DOHH2 (cell line): Measurements from ENCODE around the gene PDGFD.

Experiments
- H3F3A ChIP-seq: fragments of 200-600 bp; sonication (generic), shearing (Covaris generic); 2 replicates; pipeline ENCODE4 v1.6.0; 2016; ENCODE audit warnings: antibody characterized with exemption, mild to moderate bottlenecking; ENCODE audit not compliant: control insufficient read depth, insufficient read depth
- H3K27ac ChIP-seq: fragments of 200-600 bp; sonication (generic); 2 replicates; pipeline ENCODE4 v1.5.1; 2014; ENCODE audit warnings: low read depth, mild to moderate bottlenecking, low read length, moderate library complexity
- H3K27me3 ChIP-seq: fragments of 200-600 bp; sonication (generic); 2 replicates; pipeline ENCODE4 v1.6.1; 2014; ENCODE audit warnings: mild to moderate bottlenecking, low read length, mixed read lengths; ENCODE audit not compliant: control insufficient read depth
- H3K36me3 ChIP-seq: fragments of 200-600 bp; sonication (generic); 2 replicates; pipeline ENCODE4 v1.6.1; 2014; ENCODE audit warnings: mild to moderate bottlenecking, low read length, moderate library complexity, mixed read lengths; ENCODE audit not compliant: control insufficient read depth
- H3K4me1 ChIP-seq: fragments of 200-600 bp; sonication (generic); 2 replicates; pipeline ENCODE4 v1.6.1; 2014; ENCODE audit warnings: mild to moderate bottlenecking, low read length, mixed read lengths; ENCODE audit not compliant: control insufficient read depth
- H3K4me2 ChIP-seq: fragments of 200-600 bp; sonication (generic); 2 replicates; pipeline ENCODE4 v1.6.0; 2014; ENCODE audit warnings: mild to moderate bottlenecking, low read length, moderate library complexity
- H3K4me3 ChIP-seq: fragments of 200-600 bp; sonication (generic); 2 replicates; pipeline ENCODE4 v1.5.1; 2014; ENCODE audit warnings: mild to moderate bottlenecking, low read length, mixed read lengths
- H3K79me2 ChIP-seq: fragments of 200-600 bp; sonication (generic); 2 replicates; pipeline ENCODE4 v1.6.1; 2014; ENCODE audit warnings: mild to moderate bottlenecking, low read length, mixed read lengths; ENCODE audit not compliant: control insufficient read depth
- H3K9me2 ChIP-seq: fragments of 200-600 bp; sonication (generic); replicated peaks from 2 replicates; pipeline ENCODE4 v1.6.1; 2014; ENCODE audit warnings: mild to moderate bottlenecking, low read length, mixed read lengths; ENCODE audit not compliant: control insufficient read depth
- H3K9me3 ChIP-seq: fragments of 200-600 bp; sonication (generic); 2 replicates; pipeline ENCODE4 v1.6.1; 2014; ENCODE audit warnings: antibody characterized with exemption, low read length, mixed read lengths; ENCODE audit not compliant: control insufficient read depth, insufficient read depth
- H4K20me1 ChIP-seq: fragments of 200-600 bp; sonication (generic); 2 replicates; pipeline ENCODE4 v1.6.0; 2014; ENCODE audit warnings: low read depth, mild to moderate bottlenecking, antibody characterized with exemption, low read length, moderate library complexity; ENCODE audit not compliant: control insufficient read depth, insufficient read depth
- CTCF ChIP-seq: fragments of 200-600 bp; sonication (generic); IDR thresholded peaks from one replicate; pipeline ENCODE4 v1.5.1; 2014; ENCODE audit warnings: antibody characterized with exemption, mild to moderate bottlenecking, low read depth, low read length; ENCODE audit not compliant: poor library complexity, severe bottlenecking
- EZH2phosphoT487 ChIP-seq: fragments of 200-600 bp; sonication (generic); IDR thresholded peaks from 2 replicates; pipeline ENCODE4 v1.6.1; 2017; ENCODE audit warnings: borderline replicate concordance, mild to moderate bottlenecking, antibody characterized with exemption, low read length, moderate library complexity, mixed read lengths

The PDGFD gene

GRCh38 chr11:104136861-104137260 lies 27.1 kb downstream of the PDGFD start:
- Histone ChIP-seq H3K9me3 (no peaks in the 10 kb centered on the region), H3F3A (no peaks in the 10 kb centered on the region), H3K36me3 (no peaks in the 10 kb centered on the region), H3K4me2 (no peak overlapping the region), H4K20me1 (no peaks in the 10 kb centered on the region), H3K27me3 (no peaks in the 10 kb centered on the region), H3K4me1 (no peaks in the 10 kb centered on the region), H3K4me3 (no peak overlapping the region), H3K27ac (no peak overlapping the region), H3K9me2 (no peaks in the 10 kb centered on the region), H3K79me2 (peaks cover 3% of the 10 kb centered on the region; the same call in 1 of the 2 replicates)
- TF ChIP-seq EZH2phosphoT487, result no peak
- no peak for TF ChIP-seq CTCF

DNA sequence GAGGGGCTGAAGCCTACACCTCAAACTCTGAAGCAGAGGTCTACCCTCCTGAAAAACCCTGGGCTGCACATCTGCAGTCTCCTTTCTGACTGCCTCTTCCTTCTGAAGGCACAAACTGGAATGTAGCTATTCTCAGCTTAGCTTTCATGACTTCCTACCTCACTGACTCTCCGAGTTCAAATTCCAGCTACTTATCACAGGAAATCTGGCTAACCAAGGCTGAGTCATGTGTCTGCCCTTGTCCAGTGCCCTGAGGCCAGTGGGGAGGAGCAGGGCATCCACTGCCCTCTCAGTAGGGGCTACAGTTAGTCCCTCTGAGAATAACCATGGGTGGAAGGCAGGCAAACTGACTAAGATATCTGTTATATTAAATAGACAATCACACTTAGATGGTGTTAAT lies 29.2 kb downstream of the PDGFD start:
- H3F3A ChIP-seq, result no peaks in the 10 kb centered on the region

DNA sequence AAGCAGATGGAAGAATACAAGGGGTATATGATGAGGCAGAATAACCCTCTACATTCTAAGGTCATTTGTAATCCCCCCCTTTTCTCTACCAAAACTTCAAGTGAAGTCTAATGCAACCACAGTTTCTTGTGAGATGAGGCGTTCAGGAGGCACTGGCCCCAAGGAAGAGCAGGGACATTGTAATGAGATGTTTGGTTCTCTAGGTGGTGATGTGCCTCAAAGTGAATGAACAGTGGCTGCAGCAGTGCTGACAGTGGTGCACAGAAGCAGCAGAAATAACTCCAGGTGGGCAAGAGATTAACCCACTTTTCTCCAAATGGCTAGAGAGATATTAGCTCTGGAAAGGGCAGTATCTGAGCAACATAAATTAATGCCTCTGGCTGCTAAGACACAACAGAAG lies 33.8 kb downstream of the PDGFD start:
- no peak for TF ChIP-seq CTCF
- TF ChIP-seq EZH2phosphoT487, result no peak
- no peak overlapping the region for H3K4me2 ChIP-seq
- no peaks in the 10 kb centered on the region for H4K20me1 ChIP-seq
- no peaks in the 10 kb centered on the region for H3K9me2 ChIP-seq
- no peaks in the 10 kb centered on the region for H3K9me3 ChIP-seq
- H3K4me1 ChIP-seq, result no peaks in the 10 kb centered on the region
- no peaks in the 10 kb centered on the region for H3F3A ChIP-seq
- no peaks in the 10 kb centered on the region for H3K79me2 ChIP-seq
- no peaks in the 10 kb centered on the region for H3K27me3 ChIP-seq
- no peak overlapping the region for H3K27ac ChIP-seq
- H3K4me3 ChIP-seq, result no peak overlapping the region
- H3K36me3 ChIP-seq, result no peaks in the 10 kb centered on the region

More for the DNA sequence above, 29.2 kb downstream of the PDGFD start:
- H3K4me1 ChIP-seq, result no peaks in the 10 kb centered on the region
- H3K9me2 ChIP-seq, result no peaks in the 10 kb centered on the region
- no peak overlapping the region for H3K4me2 ChIP-seq
- no peak for TF ChIP-seq CTCF
- TF ChIP-seq EZH2phosphoT487, result no peak
- H3K27ac ChIP-seq, result no peak overlapping the region
- H3K4me3 ChIP-seq, result no peak overlapping the region
- peaks cover 3% of the 10 kb centered on the region; the same call in 1 of the 2 replicates for H3K79me2 ChIP-seq
- H3K27me3 ChIP-seq, result no peaks in the 10 kb centered on the region
- H4K20me1 ChIP-seq, result no peaks in the 10 kb centered on the region
- no peaks in the 10 kb centered on the region for H3K36me3 ChIP-seq
- no peaks in the 10 kb centered on the region for H3K9me3 ChIP-seq

DNA sequence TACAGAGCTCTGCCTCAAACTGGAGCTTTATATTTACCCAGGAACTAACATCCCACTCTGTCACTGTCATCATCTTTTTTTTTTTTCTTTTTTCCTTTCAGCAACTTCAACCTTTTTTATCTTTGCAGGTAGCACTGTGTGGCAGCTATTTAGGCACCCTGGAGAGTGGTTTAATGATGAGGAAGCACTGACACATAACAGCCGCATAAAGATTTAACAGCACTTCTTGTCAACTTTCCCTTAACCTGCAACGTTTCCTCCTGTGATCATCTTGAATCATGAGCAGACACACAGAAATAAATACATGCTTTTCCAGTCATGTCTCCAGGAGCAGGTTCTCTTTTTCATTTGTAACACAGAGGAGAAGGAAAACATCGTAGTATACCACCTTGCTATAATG lies 34.8 kb downstream of the PDGFD start:
- Histone ChIP-seq H3K27ac (no peak overlapping the region), H3K4me3 (no peak overlapping the region), H3K9me3 (no peaks in the 10 kb centered on the region), H3K27me3 (no peaks in the 10 kb centered on the region), H4K20me1 (no peaks in the 10 kb centered on the region), H3K79me2 (no peaks in the 10 kb centered on the region), H3K9me2 (no peaks in the 10 kb centered on the region), H3K4me1 (no peaks in the 10 kb centered on the region), H3F3A (no peaks in the 10 kb centered on the region), H3K36me3 (no peaks in the 10 kb centered on the region), H3K4me2 (no peak overlapping the region)
- TF ChIP-seq EZH2phosphoT487 (no peak), CTCF (no peak)
